ENCODE results near the gene RTF2.

GRCh38 chr20:56520180-56520579 lies 51.8 kb downstream of the RTF2 start:
- no peak for TF ChIP-seq CTCF (IDR thresholded peaks at IDR 0.05)
- no peak for TF ChIP-seq POLR2A (IDR thresholded peaks at IDR 0.05)

All from heart left ventricle (tissue), 13 donors.